Hepatocyte (in vitro differentiated cells): ENCODE measurements around the gene ACP5. TPM values are rescaled to one million over a fixed set of nuclear protein-coding genes. Genes with fewer than 3 reads are reported as not detected.

Experiments used
- DNase-seq: peaks from one replicate; pipeline ENCODE4 v3.0.0-alpha.2; 2016; ENCODE audit warnings: low spot score
- H2AFZ ChIP-seq: fragments of 200-600 bp; sonication (generic); 2 replicates; pipeline ENCODE4 v1.6.0; 2016; ENCODE audit warnings: antibody characterized with exemption, mild to moderate bottlenecking
- H3K27ac ChIP-seq: fragments of 200-600 bp; sonication (generic); 2 replicates; pipeline ENCODE4 v1.5.1; 2016; ENCODE audit warnings: mild to moderate bottlenecking
- H3K27me3 ChIP-seq: fragments of 200-600 bp; sonication (generic); 2 replicates; pipeline ENCODE4 v1.6.1; 2016
- H3K36me3 ChIP-seq: fragments of 200-600 bp; sonication (generic); replicated peaks from 2 replicates; pipeline ENCODE4 v1.5.1; 2016; ENCODE audit warnings: low read depth; ENCODE audit not compliant: insufficient read depth
- H3K4me1 ChIP-seq: fragments of 200-600 bp; sonication (generic); 2 replicates; pipeline ENCODE4 v1.5.1; 2016; ENCODE audit warnings: mild to moderate bottlenecking, moderate library complexity; ENCODE audit not compliant: insufficient read depth
- H3K4me2 ChIP-seq: fragments of 200-600 bp; sonication (generic); 2 replicates; pipeline ENCODE4 v1.6.0; 2016
- H3K4me3 ChIP-seq: fragments of 200-600 bp; sonication (generic); 2 replicates; pipeline ENCODE4 v1.5.1; 2016; ENCODE audit warnings: mild to moderate bottlenecking
- H3K79me2 ChIP-seq: fragments of 200-600 bp; sonication (generic); 2 replicates; pipeline ENCODE4 v1.6.0; 2017; ENCODE audit warnings: mild to moderate bottlenecking
- H3K9me2 ChIP-seq: fragments of 200-600 bp; sonication (generic); replicated peaks from 2 replicates; pipeline ENCODE4 v1.6.0; 2017; ENCODE audit warnings: mild to moderate bottlenecking; ENCODE audit not compliant: insufficient read depth
- H3K9me3 ChIP-seq: fragments of 200-600 bp; sonication (generic); 2 replicates; pipeline ENCODE4 v1.5.1; 2016; ENCODE audit warnings: low read depth, mild to moderate bottlenecking
- H4K20me1 ChIP-seq: fragments of 200-600 bp; sonication (generic); 2 replicates; pipeline ENCODE4 v1.6.0; 2016; ENCODE audit warnings: mild to moderate bottlenecking; ENCODE audit not compliant: insufficient read depth, poor library complexity, severe bottlenecking
- EZH2 ChIP-seq: fragments of 200-600 bp; sonication (generic); IDR thresholded peaks from 2 replicates; pipeline ENCODE4 v1.6.1; 2016; ENCODE audit warnings: antibody characterized with exemption, mild to moderate bottlenecking, borderline replicate concordance
- EZH2phosphoT487 ChIP-seq: fragments of 200-600 bp; sonication (generic); IDR thresholded peaks from one replicate; pipeline ENCODE4 v1.6.1; 2018; ENCODE audit warnings: antibody characterized with exemption, mild to moderate bottlenecking, low read depth, moderate library complexity; ENCODE audit not compliant: unreplicated experiment, severe bottlenecking
- WGBS: methylation state at CpG from one replicate; pipeline ENCODE4 v1.1.6; 2016; ENCODE audit warnings: low lambda C conversion rate; ENCODE audit errors: missing lambda C conversion rate; 5-methylcytosine and 5-hydroxymethylcytosine counted together
- polyA plus RNA-seq: library from polyadenylated mRNA; unstranded; fragments of >200 nt; fragmentation: Nextera tagmentation; extraction: Ambion mirVana; gene quantifications from 2 replicates; pipeline ENCODE4 v1.2.1, GENCODE V29; 2016
- total RNA-seq: library from RNA; depleted of rRNA; stranded (reverse); fragments of >200 nt; gene quantifications from 2 replicates; pipeline ENCODE4 v1.2.3, GENCODE V29; 2014
- TF ChIP-seq, protein P1 (sequence below): fragments of 200-600 bp; sonication (generic); IDR thresholded peaks from 2 replicates; pipeline ENCODE4 v1.5.1; 2016; ENCODE audit warnings: antibody characterized with exemption, mild to moderate bottlenecking; ENCODE audit not compliant: poor library complexity

ACP5 gene
- total and polyA plus RNA-seq, 2 experiments from 2014 or later, result 7.2 to 18.1 TPM

DNA sequence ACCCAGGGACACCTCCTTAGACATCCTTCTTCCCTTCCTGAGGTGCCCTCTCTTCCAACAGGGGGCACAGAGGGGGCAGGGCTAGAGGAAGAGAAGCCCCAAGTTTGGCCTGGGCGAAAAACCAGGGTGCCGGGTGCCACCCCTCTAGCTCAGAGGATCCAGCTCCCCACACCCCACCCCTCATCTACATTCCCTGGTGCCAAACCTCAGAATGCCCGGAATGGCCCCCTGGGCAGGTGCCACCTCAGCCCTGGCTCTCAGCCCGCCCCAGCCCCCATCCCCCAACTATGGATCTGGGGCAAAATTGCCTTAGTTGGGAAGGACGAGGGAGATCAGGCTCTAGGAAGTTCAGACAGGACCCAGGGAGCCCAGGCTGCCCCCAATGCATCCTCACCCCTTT is 36.8 kb downstream of the ACP5 start:
- Histone ChIP-seq H3K36me3 (no peaks in the 10 kb centered on the region), H3K9me3 (no peaks in the 10 kb centered on the region), H3K4me3 (no peak overlapping the region), H3K27ac (no peak overlapping the region), H3K4me2 (no peak overlapping the region), H3K4me1 (peaks cover 14% of the 10 kb centered on the region), H3K9me2 (no peaks in the 10 kb centered on the region), H2AFZ (no peak overlapping the region), H3K79me2 (no peaks in the 10 kb centered on the region), H4K20me1 (no peaks in the 10 kb centered on the region), H3K27me3 (no peaks in the 10 kb centered on the region)
- 90% methylated on average over 3 of the region's 5 CpGs for WGBS
- DNase-seq, result no peak
- TF ChIP-seq EZH2phosphoT487 (no peak), EZH2 (no peak)
- TF ChIP-seq, protein P1, sequence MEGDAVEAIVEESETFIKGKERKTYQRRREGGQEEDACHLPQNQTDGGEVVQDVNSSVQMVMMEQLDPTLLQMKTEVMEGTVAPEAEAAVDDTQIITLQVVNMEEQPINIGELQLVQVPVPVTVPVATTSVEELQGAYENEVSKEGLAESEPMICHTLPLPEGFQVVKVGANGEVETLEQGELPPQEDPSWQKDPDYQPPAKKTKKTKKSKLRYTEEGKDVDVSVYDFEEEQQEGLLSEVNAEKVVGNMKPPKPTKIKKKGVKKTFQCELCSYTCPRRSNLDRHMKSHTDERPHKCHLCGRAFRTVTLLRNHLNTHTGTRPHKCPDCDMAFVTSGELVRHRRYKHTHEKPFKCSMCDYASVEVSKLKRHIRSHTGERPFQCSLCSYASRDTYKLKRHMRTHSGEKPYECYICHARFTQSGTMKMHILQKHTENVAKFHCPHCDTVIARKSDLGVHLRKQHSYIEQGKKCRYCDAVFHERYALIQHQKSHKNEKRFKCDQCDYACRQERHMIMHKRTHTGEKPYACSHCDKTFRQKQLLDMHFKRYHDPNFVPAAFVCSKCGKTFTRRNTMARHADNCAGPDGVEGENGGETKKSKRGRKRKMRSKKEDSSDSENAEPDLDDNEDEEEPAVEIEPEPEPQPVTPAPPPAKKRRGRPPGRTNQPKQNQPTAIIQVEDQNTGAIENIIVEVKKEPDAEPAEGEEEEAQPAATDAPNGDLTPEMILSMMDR, result no peak

DNA sequence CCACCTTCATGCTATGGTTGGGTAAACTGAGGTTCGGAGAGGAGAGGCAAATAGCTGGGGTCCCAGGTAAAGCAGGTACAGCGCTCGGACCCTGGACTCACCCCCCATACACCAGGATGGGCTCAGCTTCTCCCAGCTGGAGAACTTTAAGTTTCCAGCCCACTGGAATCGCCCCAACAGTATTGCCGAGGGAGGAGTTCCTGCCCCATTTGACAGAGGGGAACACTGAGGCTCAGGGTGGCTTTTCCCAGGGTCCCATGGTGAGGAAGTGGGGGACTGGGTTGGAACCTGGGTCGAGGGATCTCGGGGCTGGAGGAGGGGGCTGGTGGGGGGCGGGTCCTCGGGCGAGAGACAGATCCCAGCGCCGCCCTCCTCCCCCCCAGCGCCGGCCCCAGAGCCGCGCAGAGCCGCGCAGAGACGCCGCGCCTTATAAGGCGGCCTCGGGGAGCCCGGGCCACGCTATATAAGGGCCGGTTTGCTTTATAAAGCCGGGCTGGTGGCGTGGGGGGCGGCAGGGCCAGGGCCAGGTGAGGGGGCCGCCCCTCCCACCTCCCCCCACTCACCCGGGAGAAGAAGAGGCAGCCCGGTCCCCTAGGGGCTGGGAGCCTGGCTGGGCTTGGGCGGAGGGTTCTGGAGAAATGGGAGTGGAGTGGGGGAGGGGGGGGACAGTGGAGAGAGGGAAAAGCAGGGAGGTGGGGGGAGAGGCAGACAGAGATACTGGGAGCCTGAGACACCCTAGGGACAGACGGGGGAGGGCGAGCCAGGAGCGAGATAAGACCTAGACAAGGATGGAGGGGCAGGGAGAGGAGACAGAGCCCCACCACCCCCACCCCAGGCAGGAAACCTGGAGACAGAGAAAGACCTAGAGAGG is 37.7 kb downstream of the ACP5 start:
- DNase-seq, result peak; percentile 64
- Histone ChIP-seq H3K4me3 (peak overlapping the region; percentile 49), H3K4me2 (peak overlapping the region; percentile 89), H2AFZ (peak overlapping the region; percentile 74), H3K4me1 (peaks cover 17% of the 10 kb centered on the region), H3K9me3 (no peaks in the 10 kb centered on the region), H3K27ac (no peak overlapping the region), H4K20me1 (no peaks in the 10 kb centered on the region), H3K27me3 (no peaks in the 10 kb centered on the region), H3K79me2 (no peaks in the 10 kb centered on the region), H3K36me3 (no peaks in the 10 kb centered on the region), H3K9me2 (no peaks in the 10 kb centered on the region)
- WGBS, result 62% methylated on average over 4 of the region's 36 CpGs
- peak; percentile 38 for TF ChIP-seq EZH2
- TF ChIP-seq, protein P1, result no peak

GRCh38 chr19:11538232-11539036 is 39.0 kb downstream of the ACP5 start, which contains the start of gene CNN1:
TSS of gene CNN1 (plus strand) at chr19:11538851. CDS start at chr19:11538928, 77 bp downstream.
- 28% methylated on average over 20 of the region's 21 CpGs for WGBS
- Histone ChIP-seq H3K27me3 (no peaks in the 10 kb centered on the region), H3K9me3 (no peaks in the 10 kb centered on the region), H3K4me1 (peaks cover 17% of the 10 kb centered on the region), H3K9me2 (no peaks in the 10 kb centered on the region), H2AFZ (peak within 1 kb of the TSS; percentile 74), H3K27ac (peak within 1 kb of the TSS; percentile 74), H3K4me2 (peak within 1 kb of the TSS; percentile 89), H4K20me1 (no peaks in the 10 kb centered on the region), H3K36me3 (no peaks in the 10 kb centered on the region), H3K79me2 (no peaks in the 10 kb centered on the region), H3K4me3 (no peak within 1 kb of the TSS)
- TF ChIP-seq, protein P1, result no peak
- no peak for TF ChIP-seq EZH2
- no peak for TF ChIP-seq EZH2phosphoT487
- DNase-seq, result peak; percentile 80
